Activated naive CD8-positive, alpha-beta T cell treated with anti-CD3 and anti-CD28 coated beads, Interleukin-2, amount 50 U/mL, for 24 hours (primary cell): Measurements from ENCODE around the gene PGAP1.
"Not testable (repeated sequence)": the region's sequence is repeated elsewhere in the genome, so short reads cannot be mapped to it uniquely, and the experiment has no call there.

Source experiments
- ATAC-seq: fragments of 150-1000 bp; cut with Tn5 transposase; one replicate; pipeline ENCODE4 v1.10.0; 2021
- DNase-seq: peaks from one replicate; pipeline ENCODE4 v3.0.0; 2021
- H3K27ac Mint-ChIP-seq: one replicate; pipeline ENCODE4 v1.8.0; 2021; ENCODE audit warnings: mild to moderate bottlenecking, mixed read lengths
- H3K27me3 Mint-ChIP-seq: one replicate; pipeline ENCODE4 v1.8.0; 2021; ENCODE audit warnings: mixed read lengths
- H3K36me3 Mint-ChIP-seq: one replicate; pipeline ENCODE4 v1.8.0; 2021; ENCODE audit warnings: low read depth, mixed read lengths
- H3K4me1 Mint-ChIP-seq: one replicate; pipeline ENCODE4 v1.8.0; 2021; ENCODE audit warnings: mixed read lengths
- H3K4me3 Mint-ChIP-seq: one replicate; pipeline ENCODE4 v1.8.0; 2021; ENCODE audit warnings: mild to moderate bottlenecking, moderate library complexity, mixed read lengths
- H3K9me3 Mint-ChIP-seq: one replicate; pipeline ENCODE4 v1.8.0; 2021; ENCODE audit warnings: mixed read lengths

PGAP1 gene

GRCh38 chr2:196931555-196931954 lies 5.0 kb upstream of the PGAP1 start:
- Mint-ChIP-seq H3K27me3 (peaks cover 2% of the 10 kb centered on the region), H3K4me3 (no peak overlapping the region), H3K36me3 (no peaks in the 10 kb centered on the region), H3K9me3 (no peaks in the 10 kb centered on the region), H3K27ac (no peak overlapping the region), H3K4me1 (peaks cover 11% of the 10 kb centered on the region)
- no peak for DNase-seq
- no peak for ATAC-seq

- Mint-ChIP-seq H3K4me3 (peak overlapping the region; percentile 99), H3K27me3 (peaks cover 2% of the 10 kb centered on the region), H3K36me3 (peaks cover 3% of the 10 kb centered on the region), H3K4me1 (peaks cover 37% of the 10 kb centered on the region), H3K27ac (peak overlapping the region; percentile 97), H3K9me3 (no peaks in the 10 kb centered on the region)
- DNase-seq (peak; percentile 26), ATAC-seq (peak; percentile 44)
These were observed 1.1 kb upstream of the PGAP1 start for GRCh38 chr2:196927376-196928225.

GRCh38 chr2:196925768-196926561 lies 542 bp downstream of the PGAP1 start:
- Mint-ChIP-seq H3K36me3 (peaks cover 3% of the 10 kb centered on the region), H3K4me3 (peak overlapping the region; percentile 99), H3K4me1 (peaks cover 39% of the 10 kb centered on the region), H3K9me3 (no peaks in the 10 kb centered on the region), H3K27ac (peak overlapping the region; percentile 97), H3K27me3 (peaks cover 2% of the 10 kb centered on the region)
- ATAC-seq (peak; percentile 37), DNase-seq (peak; percentile 47)

DNA sequence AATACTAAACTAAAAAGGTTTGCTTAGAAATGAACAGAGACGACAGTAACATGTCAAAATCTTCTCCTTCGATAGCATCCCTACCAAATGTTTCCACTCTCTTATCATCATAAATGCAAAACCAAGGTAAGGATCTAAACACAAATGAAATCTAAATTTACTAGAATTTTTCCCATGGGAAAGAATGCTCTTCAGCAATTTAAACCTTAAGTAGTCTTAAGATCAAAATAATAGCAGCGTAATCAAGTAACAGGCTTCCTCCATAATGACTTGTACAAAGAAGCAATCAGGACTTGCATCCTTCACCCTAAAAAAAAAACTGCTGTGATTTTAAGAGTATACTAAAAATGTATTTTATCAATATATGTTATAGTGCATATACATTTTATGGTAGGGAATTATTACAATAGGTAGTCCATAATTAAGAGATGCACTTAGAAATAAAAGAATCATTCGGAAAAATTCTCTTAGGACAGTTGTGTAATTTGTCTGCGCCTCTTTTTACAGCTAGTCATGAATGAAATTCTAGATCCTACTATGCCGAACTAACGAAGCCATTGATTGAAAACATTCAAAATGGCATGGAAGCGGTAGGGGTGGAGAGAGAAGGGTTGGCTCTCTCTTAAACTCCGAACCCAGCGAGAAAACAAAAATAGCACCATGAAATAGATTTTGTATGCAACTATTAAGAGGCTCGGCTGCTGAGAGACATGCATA lies 1.3 kb downstream of the PGAP1 start:
- DNase-seq (no peak), ATAC-seq (no peak)
- Mint-ChIP-seq H3K4me1 (peaks cover 42% of the 10 kb centered on the region), H3K36me3 (peaks cover 3% of the 10 kb centered on the region), H3K9me3 (no peaks in the 10 kb centered on the region), H3K4me3 (peak overlapping the region; percentile 99), H3K27me3 (peaks cover 2% of the 10 kb centered on the region), H3K27ac (peak overlapping the region; percentile 97)

GRCh38 chr2:196924051-196924450 lies 2.5 kb downstream of the PGAP1 start:
- no peak overlapping the region for H3K27ac Mint-ChIP-seq
- peak overlapping the region; percentile 48 for H3K4me3 Mint-ChIP-seq
- peaks cover 8% of the 10 kb centered on the region for H3K36me3 Mint-ChIP-seq
- ATAC-seq (no peak), DNase-seq (no peak)
- H3K27me3 Mint-ChIP-seq, result peaks cover 2% of the 10 kb centered on the region
- peaks cover under 1% of the 10 kb centered on the region for H3K9me3 Mint-ChIP-seq
- H3K4me1 Mint-ChIP-seq, result peaks cover 42% of the 10 kb centered on the region

DNA sequence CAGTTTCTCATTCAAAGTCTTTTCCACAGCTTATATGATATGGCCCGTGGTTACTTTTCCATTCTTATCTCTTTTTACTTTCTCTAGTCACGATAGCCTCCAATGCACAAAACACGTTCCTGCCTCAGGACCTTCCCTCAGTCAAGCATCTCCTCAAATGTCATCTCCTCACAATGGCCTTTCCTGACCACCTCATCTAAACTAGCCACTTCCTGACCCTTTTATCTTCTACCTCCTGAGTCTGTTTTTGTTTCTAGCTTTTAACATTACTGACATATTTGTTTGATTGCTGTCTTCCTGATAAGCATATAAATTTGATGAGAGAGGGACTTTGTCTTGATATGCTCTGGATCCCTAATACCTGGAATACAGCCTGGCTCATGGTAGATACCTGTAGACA lies 7.6 kb downstream of the PGAP1 start:
- Mint-ChIP-seq H3K36me3 (peaks cover 43% of the 10 kb centered on the region), H3K27ac (no peak overlapping the region), H3K9me3 (peaks cover 4% of the 10 kb centered on the region), H3K4me3 (no peak overlapping the region), H3K4me1 (peaks cover 39% of the 10 kb centered on the region), H3K27me3 (no peaks in the 10 kb centered on the region)
- ATAC-seq (no peak), DNase-seq (no peak)

GRCh38 chr2:196917802-196918201 lies 8.7 kb downstream of the PGAP1 start:
- DNase-seq, result no peak
- H3K9me3 Mint-ChIP-seq, result peaks cover 4% of the 10 kb centered on the region
- peaks cover 47% of the 10 kb centered on the region for H3K36me3 Mint-ChIP-seq
- H3K4me3 Mint-ChIP-seq, result no peak overlapping the region
- no peak for ATAC-seq
- peaks cover 32% of the 10 kb centered on the region for H3K4me1 Mint-ChIP-seq
- H3K27me3 Mint-ChIP-seq, result no peaks in the 10 kb centered on the region
- H3K27ac Mint-ChIP-seq, result no peak overlapping the region

- Mint-ChIP-seq H3K27ac (peak overlapping the region; percentile 86), H3K4me1 (peaks cover 28% of the 10 kb centered on the region), H3K36me3 (peaks cover 58% of the 10 kb centered on the region), H3K27me3 (no peaks in the 10 kb centered on the region), H3K9me3 (peaks cover 4% of the 10 kb centered on the region), H3K4me3 (peak overlapping the region; percentile 18)
- DNase-seq (no peak), ATAC-seq (peak; percentile 25)
These were observed 10.9 kb downstream of the PGAP1 start for GRCh38 chr2:196915507-196916189.

DNA sequence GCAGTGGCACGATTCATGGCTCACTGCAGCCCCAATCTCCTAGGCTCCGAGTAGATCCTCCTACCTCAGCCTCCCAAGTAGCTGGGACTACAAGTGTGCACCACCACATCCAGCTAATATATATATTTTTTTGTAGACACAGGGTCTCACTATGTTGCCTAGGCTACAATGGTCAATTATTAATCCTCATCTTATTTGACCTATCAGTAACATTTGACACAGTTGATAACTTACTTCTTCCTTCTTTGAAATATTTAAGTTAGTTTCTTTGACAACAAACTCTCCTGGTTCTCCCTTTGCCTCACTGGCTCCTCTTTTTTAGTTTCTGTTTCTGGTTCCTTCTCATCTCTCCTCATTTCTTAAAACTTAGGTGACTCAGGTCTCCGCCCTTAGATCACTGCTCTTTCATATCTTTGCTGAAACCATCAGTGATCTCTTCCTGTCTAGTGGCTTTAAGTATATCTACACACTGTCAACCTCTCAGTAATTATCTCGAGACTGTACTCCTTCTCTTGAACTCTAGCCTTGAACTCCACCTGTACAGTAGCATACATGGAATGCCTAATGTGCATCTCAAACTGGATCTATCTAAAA lies 11.5 kb downstream of the PGAP1 start:
- Mint-ChIP-seq H3K27me3 (no peaks in the 10 kb centered on the region), H3K4me3 (peak overlapping the region; percentile 18)

DNA sequence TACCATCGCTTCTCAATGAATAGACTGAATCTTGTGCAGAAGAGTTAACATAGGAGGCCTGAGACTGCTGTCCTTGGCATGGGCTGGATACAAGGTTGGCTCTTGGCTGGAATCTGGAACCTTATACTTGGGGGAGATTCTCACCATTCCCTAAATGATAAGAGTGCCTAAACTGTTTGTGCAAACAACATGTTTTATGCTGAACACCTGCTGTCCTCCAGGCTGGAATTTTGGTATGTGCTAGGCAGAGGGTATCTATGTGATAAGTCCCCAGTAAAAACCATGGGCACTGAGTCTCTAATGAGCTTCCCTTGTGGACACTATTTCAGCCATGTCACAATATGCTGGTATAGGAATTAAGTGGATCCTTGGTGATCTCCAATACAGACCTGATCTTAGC lies 12.8 kb downstream of the PGAP1 start:
- H3K27ac Mint-ChIP-seq, result peak overlapping the region; percentile 78
- H3K27me3 Mint-ChIP-seq, result no peaks in the 10 kb centered on the region
- H3K9me3 Mint-ChIP-seq, result no peaks in the 10 kb centered on the region
- H3K36me3 Mint-ChIP-seq, result peaks cover 49% of the 10 kb centered on the region
- peaks cover 23% of the 10 kb centered on the region for H3K4me1 Mint-ChIP-seq
- DNase-seq (no peak), ATAC-seq (no peak)
- H3K4me3 Mint-ChIP-seq, result no peak overlapping the region

More for the DNA sequence above, 11.5 kb downstream of the PGAP1 start:
- H3K4me1 Mint-ChIP-seq, result peaks cover 26% of the 10 kb centered on the region
- DNase-seq (no peak), ATAC-seq (peak; percentile 99)
- peaks cover 58% of the 10 kb centered on the region for H3K36me3 Mint-ChIP-seq
- H3K9me3 Mint-ChIP-seq, result peaks cover 4% of the 10 kb centered on the region
- peak overlapping the region; percentile 86 for H3K27ac Mint-ChIP-seq

DNA sequence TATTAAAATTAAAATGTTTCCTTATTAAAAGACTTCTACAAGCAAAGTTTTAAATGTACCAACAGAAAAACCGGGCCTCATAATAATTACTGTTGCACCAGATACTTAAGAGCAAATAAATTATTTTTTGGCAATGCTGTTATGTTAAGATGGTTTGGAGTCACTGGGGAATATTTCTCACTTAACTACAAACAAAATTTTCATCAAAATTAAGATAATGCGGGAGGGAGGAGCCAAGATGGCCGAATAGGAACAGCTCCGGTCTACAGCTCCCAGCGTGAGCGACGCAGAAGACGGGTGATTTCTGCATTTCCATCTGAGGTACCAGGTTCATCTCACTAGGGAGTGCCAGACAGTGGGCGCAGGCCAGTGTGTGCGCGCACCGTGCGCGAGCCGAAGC lies 21.1 kb downstream of the PGAP1 start:
- peaks cover 15% of the 10 kb centered on the region for H3K36me3 Mint-ChIP-seq
- H3K27ac Mint-ChIP-seq, H3K4me1 Mint-ChIP-seq, DNase-seq, H3K27me3 Mint-ChIP-seq, H3K9me3 Mint-ChIP-seq, H3K4me3 Mint-ChIP-seq, ATAC-seq: not testable (repeated sequence)

- no peaks in the 10 kb centered on the region for H3K9me3 Mint-ChIP-seq
- H3K27me3 Mint-ChIP-seq, result no peaks in the 10 kb centered on the region
- ATAC-seq (no peak), DNase-seq (no peak)
- no peak overlapping the region for H3K4me3 Mint-ChIP-seq
- peaks cover 23% of the 10 kb centered on the region for H3K36me3 Mint-ChIP-seq
- H3K4me1 Mint-ChIP-seq, result no peaks in the 10 kb centered on the region
- no peak overlapping the region for H3K27ac Mint-ChIP-seq
These were observed 23.7 kb downstream of the PGAP1 start for GRCh38 chr2:196902828-196903227.

GRCh38 chr2:196900843-196901242 lies 25.7 kb downstream of the PGAP1 start:
- peaks cover 29% of the 10 kb centered on the region for H3K36me3 Mint-ChIP-seq
- DNase-seq (no peak), ATAC-seq (no peak)
- no peaks in the 10 kb centered on the region for H3K4me1 Mint-ChIP-seq
- H3K27ac Mint-ChIP-seq, result no peak overlapping the region
- H3K27me3 Mint-ChIP-seq, result no peaks in the 10 kb centered on the region
- H3K9me3 Mint-ChIP-seq, result no peaks in the 10 kb centered on the region
- no peak overlapping the region for H3K4me3 Mint-ChIP-seq

DNA sequence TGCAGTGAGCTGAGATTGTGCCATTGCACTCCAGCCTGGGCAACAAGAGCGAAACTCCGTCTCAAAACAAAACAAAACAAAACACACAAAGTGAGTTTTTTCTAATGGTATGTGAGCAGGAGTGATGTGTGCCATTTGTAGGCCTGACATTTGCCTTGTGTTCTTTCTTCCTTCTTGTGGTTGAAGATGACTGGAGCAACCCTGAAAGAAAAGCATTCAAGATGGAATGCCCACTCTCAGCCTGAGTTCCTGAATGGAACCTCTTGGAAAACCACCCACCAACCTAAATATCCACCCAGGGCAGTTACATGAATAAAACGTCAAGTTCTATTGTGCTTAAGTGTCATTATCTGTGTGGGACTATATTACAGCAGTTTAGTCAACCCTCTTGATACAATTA lies 26.5 kb downstream of the PGAP1 start:
- Mint-ChIP-seq H3K4me3 (no peak overlapping the region), H3K36me3 (peaks cover 29% of the 10 kb centered on the region), H3K27me3 (no peaks in the 10 kb centered on the region), H3K4me1 (no peaks in the 10 kb centered on the region), H3K9me3 (no peaks in the 10 kb centered on the region), H3K27ac (no peak overlapping the region)
- DNase-seq (no peak), ATAC-seq (no peak)
